HG03095 (cell line): ENCODE data around the gene MIEN1.
"Not testable (repeated sequence)": the region's sequence is repeated elsewhere in the genome, so short reads cannot be mapped to it uniquely, and the experiment has no call there.

Experiments
- ATAC-seq: cut with Tn5 transposase; IDR thresholded peaks from one replicate; pipeline ENCODE4 v1.9.1; 2021; ENCODE audit warnings: moderate library complexity; ENCODE audit not compliant: unreplicated experiment

MIEN1 gene, protein sequence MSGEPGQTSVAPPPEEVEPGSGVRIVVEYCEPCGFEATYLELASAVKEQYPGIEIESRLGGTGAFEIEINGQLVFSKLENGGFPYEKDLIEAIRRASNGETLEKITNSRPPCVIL

DNA sequence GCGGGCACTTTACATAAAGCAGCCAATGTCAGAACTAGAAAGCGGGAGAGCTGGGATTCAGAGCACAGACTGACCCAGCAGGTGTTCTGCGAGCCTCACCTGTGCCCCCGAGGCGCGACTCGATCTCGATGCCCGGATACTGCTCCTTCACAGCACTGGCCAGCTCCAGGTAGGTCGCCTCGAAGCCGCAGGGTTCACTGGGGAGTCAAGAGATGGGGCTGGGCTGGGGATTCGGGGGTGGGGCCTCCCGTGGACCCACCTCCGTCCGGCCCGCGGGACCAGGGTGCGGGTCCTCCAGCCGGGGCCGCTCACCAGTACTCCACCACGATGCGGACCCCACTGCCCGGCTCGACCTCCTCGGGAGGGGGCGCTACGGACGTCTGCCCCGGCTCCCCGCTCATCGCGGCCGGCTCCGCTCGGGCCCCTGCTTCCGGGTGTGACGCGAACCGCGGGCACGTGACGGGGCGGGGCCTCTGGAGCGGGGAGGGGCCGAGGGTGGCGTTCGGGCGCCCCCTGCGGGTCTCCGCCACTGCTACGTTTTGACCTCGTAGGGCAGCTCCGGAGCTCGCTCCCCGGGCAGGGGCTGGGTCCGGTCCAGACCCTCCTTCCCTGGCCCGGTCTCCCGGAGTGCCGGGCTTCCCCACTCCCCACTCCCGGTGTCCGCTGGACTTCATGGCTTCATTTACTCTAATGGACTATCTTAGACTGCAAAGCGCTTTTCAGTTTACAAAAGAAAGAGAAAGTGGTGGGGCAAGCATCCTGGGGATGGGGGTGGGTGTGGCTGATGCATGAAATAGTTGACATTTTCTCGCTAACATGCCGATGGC lies at the start of gene MIEN1:
Gene MIEN1, minus strand, starts transcription at position 438 of the 827 bp plus-strand sequence. Its CDS starts 37 bp downstream, at position 401.
- peak; percentile 76 for ATAC-seq

DNA sequence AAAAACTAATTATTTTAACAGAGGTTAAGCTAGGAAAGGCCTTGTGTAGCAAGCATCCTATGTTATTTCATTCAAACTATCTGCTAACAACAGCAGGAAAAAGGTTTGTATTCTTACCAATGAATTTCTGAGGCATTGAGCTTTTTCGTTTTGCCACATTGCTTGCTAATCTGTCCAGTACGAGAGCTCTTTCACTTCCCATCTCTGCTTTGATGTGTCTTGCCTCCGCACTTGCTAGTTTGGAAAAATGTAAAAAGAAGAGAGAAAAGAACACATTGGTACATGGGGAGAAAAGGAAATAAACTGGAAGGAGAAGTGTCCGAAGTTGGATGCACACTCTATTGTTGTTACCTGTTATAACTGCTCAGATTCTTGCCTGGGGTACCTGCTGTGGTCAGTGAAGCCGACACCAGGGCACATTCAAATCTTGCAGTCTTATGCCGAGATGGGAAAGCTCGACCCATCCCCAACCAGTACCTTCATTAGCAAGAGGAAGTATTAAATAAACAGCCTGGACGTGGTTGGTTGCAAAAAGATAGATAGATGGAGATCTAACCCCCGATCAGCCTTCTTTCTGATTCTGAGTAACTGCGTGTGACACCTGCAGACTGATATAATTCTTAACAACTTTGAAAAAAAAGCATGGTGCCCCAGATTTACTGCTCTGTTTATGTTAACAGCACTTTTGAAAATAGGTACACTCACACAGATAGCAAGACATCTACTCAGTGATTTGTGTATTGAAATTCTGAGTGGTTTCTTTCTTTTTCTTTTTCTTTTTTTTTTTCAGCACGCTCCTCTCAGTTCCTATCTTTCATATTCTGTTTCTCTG lies 47.4 kb upstream of the MIEN1 start:
- peak; percentile 48 for ATAC-seq

DNA sequence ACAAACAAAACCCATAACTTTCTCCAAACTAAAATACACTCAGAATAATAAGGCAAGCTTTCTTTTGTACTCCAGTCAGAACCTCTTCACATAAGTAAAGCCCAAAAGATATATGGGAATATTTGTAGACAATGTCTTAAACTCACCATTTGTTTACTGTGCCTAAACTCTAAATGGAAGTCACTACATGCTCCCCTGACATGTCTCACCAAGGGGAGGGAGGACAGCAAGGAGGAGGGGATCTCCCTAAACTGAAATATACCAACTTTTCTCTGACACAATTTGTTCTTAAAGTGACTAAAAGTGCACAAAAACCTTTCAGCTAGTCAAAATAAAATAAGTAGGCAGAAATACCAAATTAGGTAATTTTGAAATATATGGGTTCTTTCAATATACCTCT lies 45.9 kb upstream of the MIEN1 start:
- no peak for ATAC-seq

DNA sequence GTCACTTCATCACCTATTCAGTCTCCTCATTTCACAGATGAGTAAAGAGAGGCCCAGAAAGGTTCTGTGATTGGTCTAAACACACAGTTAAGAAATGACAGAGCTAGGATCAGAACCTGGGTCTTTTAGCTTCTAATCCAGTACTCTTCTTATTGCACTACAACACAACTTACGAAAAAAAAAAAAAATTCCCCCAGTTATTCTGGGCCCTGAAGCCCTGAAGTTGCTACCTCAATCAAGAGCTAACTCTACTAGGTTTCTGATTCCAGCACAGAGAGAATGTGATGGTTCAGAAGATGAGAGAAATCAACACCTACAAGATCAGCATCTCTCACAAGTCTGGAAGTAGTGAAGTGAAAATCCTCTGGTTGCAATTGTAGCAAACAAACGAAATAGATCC lies 44.7 kb upstream of the MIEN1 start:
- no peak for ATAC-seq

DNA sequence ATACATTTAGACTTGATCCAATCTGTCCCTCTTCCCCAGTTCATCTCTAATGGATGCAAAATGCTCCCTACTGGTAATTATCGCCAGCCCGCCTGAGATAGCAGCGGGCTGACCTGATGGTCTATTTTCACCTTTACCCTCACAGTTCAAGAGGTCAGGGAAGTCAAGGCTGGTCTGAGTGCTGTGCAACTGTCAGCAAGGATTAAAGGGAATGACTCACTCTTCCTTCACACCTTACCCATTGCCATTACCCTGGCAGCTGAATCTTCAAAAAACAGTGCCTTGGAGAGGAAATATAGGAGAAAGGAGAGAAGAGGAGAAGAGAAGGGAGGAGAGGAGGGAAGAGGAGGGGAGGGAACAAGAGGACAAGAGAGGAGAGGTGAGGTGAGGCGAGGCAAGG lies 43.7 kb upstream of the MIEN1 start:
- ATAC-seq, result no peak

DNA sequence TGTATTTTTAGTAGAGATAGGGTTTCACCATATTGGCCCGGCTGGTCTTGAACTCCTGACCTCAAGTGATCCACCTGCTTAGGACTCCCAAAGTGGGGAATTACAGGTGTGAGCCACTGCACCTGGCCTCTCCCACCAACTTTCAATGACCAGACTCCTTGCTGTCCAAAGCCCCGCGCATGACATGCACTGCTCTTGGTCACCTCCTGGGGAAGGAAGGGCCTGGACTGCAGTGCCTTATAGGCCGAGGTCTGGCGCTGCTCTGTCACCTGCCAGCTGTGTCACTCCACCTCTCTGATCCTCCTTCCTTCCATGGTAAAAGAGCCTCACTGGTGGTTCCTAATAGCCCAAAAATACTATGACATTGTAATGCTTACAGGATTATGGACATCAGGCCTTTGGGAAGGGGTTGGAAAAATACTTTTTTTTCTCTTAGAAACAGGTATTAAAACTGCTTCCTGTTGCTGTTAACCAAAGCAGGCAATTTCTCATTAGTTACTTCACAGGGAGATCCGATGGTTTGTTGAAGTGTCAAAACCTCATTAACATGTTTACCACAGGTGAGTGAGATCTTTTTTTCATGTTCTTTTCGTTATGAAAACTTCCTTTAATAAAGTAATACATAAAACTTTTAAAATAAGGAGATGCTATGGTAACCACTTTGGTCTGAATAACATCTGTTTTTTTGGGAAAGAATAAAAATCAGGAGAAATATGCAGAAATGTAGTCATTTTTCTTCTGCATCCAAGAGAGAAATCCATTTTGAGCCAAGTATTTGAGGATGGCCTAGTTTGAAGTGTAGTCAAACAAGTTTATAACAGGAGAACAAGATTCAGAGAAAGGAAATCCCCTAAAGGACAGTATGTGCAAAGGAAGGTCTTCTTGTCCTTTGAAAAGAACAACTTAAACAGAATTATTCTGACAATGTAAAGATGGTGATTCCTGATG lies 42.9 kb upstream of the MIEN1 start:
- ATAC-seq, result no peak

DNA sequence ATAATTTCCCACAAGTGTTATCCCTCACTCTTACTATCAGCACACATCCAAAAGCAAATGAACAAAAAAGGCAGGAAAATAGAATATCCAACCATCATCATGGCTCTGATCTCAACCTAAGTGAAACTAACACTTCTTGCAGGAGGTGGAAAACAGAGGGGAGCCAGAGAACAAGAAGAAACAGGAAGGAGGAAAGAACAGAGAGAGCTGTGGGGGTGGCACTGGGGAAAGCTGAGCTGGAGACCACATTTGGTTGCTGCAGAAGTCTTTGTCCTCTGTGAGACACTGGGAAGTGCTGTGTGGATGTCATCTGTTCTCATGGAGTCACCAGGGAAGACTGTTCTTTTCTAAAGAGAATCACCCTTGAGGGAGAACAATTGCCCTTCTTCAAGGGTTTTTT lies 42.1 kb upstream of the MIEN1 start:
- ATAC-seq, result no peak

DNA sequence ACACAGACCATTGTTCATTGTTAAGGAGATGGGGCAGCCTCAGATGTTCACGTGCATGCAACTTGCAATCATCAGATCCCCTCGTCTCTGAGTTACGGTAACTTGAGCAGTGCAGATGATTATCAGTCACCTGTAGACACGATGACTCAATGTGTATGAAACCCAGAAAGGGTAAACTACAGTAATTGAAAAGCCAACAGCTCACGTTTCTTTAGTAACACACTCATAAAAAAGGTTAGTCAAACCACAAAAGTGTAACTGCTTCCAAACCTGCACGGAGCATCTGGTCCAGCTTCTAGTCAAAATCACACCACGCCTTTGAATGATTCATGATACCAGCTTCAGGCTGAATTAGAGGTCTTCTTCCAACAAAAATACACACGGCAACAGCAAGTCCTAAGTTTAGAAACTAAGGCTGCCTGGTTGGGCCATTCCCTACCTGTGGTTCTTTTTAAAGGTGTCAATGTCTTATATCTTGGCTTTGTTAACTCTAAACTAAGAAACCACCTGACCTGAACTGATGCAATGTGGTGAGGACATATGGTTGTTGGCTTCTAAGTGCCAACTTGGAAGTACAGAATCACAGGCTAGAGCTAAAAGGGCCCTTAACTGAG lies 39.7 kb upstream of the MIEN1 start:
- no peak for ATAC-seq

DNA sequence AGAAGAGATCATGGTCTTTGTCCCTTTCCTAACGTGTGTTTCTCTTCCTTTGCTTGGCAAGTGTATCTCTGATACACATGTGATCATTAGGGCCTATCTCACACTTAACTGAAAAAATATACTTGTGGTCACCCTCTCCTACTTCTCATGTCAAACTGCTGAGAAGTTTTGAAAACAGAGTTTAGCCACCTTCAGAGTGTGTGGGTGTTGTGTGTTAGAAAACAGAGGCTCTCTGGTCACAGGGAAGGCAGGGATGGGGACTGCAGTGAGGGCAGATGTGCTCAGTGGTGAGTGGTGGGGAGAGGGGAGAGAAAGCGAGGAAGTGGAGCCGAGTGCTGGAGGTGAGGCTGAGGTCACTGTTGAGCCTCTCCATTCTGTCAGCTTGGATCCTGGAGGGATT lies 36.8 kb upstream of the MIEN1 start:
- no peak for ATAC-seq

DNA sequence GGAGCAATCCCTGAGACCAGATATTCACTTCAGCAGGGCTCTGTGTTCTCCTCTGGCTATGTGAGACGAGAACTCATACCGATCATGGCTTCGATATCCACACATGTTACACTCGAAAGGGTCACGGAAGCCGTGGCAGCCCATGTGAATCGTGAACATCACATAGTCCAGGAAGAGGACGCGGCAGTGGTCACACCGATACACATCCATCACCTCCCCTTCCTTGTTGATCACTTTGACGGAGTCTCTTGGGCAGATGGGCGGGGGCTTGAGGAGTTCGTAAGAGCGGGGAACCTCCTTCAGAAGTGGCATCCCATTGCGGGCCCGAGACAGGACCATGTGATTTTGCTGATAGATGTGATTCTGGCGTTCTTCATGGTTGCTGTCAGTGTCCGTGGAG lies 35.4 kb upstream of the MIEN1 start:
- ATAC-seq, result no peak

DNA sequence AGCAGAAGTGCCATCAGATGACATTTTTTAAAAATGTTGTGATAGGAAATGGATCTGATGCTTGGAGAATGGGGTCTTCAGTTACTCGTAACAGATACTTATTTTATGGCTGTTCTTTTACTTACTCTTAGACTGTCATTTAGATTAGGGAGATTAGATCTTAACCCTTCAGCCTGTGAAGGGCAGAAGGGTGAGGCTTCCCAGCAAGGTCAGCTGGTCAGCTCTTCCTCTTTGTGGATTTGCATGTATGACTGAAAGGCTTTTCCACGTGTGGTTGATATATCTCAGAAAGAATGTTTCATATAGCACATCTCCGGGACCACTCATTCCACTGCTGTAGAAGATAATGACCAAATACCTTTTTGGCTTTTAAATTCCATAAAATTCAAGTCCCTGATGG lies 34.8 kb upstream of the MIEN1 start:
- no peak for ATAC-seq

DNA sequence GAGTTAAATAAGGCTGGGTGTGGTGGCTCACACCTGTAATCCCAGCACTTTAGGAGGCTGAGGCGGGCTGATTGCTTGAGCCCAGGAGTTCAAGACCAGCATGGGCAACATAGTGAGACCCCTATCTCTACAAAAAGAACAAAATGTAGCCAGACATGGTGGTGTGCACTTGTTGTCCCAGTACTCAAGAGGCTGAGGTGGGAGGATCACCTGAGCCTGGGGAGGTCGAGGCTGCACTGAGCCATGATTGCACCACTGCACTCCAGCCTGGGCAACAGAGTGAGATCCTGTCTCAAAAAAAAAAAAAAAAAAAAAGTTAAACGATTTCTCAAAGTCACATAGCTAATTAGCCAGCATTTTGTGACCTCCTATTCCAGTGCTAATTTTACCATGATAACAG lies 33.8 kb upstream of the MIEN1 start:
- ATAC-seq, result not testable (repeated sequence)

DNA sequence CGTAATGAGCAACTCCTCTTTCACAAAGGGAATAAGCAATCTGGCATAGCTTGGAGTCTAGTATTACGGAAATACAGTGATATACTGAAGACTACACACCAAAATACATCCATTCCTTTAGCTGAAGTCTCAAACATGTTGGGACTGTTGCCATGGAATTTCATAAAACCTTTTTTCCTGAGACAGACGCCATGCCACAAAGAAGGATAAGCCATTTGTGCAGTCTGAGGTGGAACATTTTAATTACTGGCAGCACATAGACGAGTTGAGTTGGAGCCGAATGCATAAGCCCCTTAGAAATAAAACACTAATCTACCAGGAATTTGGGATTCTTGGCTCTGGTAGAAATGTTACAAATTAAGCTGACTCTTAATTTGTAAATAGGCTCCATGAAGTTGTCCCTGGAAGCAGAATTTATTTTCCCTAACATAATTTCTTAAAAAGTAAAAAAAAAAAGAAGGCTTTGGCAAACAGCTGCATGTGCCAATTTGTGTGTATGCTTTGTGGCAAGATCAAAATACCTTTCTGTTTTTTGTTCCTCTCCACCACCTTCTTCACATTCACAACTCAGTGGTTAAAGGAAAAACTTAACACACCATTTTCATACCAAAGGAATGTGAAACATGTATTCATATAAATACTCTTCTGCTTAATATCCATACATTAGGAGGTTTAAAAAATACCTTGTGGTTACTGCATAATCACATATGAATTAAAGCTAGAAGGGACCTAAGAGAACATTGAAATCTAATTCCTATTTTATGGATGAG lies 32.9 kb upstream of the MIEN1 start:
- ATAC-seq, result no peak

DNA sequence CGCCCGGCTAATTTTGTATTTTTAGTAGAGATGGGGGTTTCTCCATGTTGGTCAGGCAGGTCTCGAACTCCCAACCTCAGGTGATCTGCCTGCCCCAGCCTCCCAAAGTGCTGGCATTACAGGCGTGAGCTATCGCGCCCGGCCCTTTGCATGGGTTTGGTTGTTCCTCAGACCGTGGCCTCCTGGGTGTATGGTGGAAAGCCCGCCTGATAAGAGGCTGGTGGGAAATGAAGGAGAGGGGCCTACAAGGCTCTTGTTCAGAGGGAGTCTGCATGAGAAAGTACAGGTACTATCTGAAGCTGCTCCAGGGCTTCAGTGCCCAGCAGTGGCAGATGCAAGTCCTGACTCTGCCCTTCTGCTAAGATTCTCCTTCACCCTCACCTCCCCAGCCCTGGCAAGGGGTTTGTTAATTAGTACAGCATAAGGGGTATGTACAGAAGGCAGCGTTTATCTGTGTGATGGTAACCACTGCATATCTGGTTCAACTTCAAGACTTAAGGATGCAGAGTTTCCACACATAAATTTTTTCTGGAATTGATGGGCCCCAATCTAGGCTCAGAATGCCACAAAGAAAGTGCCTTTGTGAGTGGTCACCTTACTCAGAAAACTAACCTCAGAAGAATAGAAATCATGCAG lies 31.6 kb upstream of the MIEN1 start:
- no peak for ATAC-seq

DNA sequence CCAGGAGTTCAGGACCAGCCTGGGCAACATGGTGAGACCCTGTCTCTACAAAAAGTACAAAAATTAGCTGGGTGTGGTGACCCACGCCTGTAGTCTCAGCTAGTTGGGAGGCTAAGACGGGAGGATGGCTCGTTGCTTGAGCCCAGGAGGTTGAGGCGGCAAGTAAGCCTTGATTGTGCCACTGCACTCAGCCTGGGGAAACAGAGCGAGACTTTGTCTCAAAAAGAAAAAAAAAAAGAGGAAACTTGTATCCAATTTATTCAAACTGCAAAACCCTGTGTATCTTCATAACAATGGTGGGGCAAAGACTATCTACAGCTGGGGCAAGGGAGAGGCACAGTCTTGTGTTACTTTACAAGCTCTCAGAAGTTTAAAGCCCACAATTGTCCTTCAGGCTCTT lies 28.9 kb upstream of the MIEN1 start:
- ATAC-seq, result no peak

DNA sequence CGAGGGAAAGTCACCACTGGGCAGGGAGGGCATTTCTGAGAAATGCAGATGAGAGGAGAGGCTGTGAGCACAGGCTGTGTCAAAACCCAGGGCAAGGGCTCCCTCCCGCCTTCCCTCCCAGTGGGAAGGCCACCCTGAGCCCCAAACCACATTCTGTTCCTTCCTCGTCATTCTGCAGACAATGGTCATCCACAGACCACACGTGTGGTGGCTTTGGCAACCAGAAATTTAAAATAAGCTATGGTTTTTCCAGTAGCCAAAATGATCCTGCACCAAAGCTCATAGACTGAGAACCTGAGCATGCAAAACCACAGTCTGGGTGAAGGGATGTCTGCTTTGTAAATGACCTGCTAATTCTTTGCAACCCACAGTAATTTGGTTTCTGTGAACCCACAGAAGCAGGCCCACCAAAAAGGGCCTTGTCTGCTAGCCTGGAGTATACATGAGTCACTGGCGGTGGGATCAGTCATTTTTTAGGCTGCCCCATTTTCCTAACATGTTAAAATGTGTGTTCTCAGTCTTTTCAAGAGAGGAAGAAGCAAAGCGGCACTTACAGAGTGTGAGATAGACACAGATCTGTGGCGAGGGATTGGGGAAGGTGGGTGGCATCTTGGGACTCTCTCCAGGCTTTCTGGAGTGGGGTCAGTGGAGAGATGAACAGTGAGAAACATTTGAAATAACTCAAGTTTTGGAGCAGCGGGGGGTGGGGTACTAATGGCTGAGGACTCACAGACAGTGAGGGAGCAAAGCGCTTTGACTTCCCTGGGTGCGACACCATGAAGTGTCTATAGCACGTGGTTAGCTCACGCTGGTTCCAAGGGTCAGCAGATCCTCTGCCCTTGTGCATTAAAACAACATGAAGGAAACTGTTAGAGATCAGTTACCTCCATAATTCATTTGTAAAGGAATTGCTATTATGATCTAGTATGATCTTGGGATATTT lies 27.9 kb upstream of the MIEN1 start:
- ATAC-seq, result no peak

DNA sequence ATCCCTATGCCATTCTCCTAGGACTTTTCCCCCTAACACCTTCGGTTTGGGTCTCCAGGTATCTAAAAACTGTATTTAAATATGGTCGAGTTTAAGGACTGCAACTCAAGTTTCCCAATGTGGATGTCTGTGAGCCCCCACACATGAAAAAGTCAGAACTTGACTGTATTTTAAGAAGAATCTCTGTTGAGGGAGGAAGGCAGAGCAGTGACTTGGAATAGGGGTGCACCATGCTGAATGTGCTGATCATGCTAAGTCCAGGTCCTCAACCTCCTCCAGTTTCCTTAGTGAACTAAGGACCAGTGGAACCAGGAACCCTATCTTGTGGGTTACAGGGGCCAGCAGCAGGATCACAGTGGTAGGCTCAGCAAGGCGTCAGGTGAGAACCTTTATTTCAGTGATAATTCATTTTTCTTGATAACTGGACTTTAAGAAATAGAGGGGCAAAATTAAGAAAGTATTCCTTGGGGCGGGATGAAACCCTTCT lies 26.9 kb upstream of the MIEN1 start:
- no peak for ATAC-seq
